Fibroblast of lung (primary cell): ENCODE measurements around the gene IL1B. TPM values are rescaled to one million over a fixed set of nuclear protein-coding genes. Genes with fewer than 3 reads are reported as not detected.

Experiments
- DNase-seq, 2 donors: peaks; one replicate each; pipeline versions ENCODE4 v3.0.0 to v3.0.0-alpha.2; 2010; ENCODE audit warnings: low read depth in 2 of 2
- H2AFZ ChIP-seq: 2 replicates; pipeline ENCODE4 v1.5.1; 2012; ENCODE audit warnings: low read length, control low read depth, inconsistent platforms
- H3K27ac ChIP-seq: 2 replicates; pipeline ENCODE4 v1.5.1; 2011; ENCODE audit warnings: low read length, control low read depth; ENCODE audit not compliant: insufficient read depth
- H3K27me3 ChIP-seq: 2 replicates; pipeline ENCODE4 v1.5.1; 2011; ENCODE audit warnings: mild to moderate bottlenecking, low read length; ENCODE audit not compliant: control insufficient read depth, insufficient read depth
- H3K36me3 ChIP-seq: 2 replicates; pipeline ENCODE4 v1.5.1; 2011; ENCODE audit warnings: low read length; ENCODE audit not compliant: control insufficient read depth, insufficient read depth
- H3K4me1 ChIP-seq: 2 replicates; pipeline ENCODE4 v1.5.1; 2011; ENCODE audit warnings: low read length; ENCODE audit not compliant: control insufficient read depth, insufficient read depth; ENCODE audit errors: extremely low read depth
- H3K4me2 ChIP-seq: 2 replicates; pipeline ENCODE4 v1.5.1; 2011; ENCODE audit warnings: low read length, control low read depth; ENCODE audit not compliant: insufficient read depth; ENCODE audit errors: extremely low read depth
- H3K4me3 ChIP-seq, 4 experiments: fragments of 200-600 bp in 1 of 4; sonication (generic) in 1 of 4; replicated peaks in 1 of 4; 2 replicates each; pipeline ENCODE4 v1.5.1; 2011 to 2016; ENCODE audit warnings: low read length in 4 of 4, low read depth in 3 of 4, mild to moderate bottlenecking in 3 of 4, control low read depth in 2 of 4, inconsistent platforms in 1 of 4, mixed read lengths in 1 of 4; ENCODE audit not compliant: insufficient read depth in 1 of 4; ENCODE audit errors: control extremely low read depth in 1 of 4
- H3K79me2 ChIP-seq: 2 replicates; pipeline ENCODE4 v1.5.1; 2012; ENCODE audit warnings: mild to moderate bottlenecking, low read length, inconsistent platforms; ENCODE audit not compliant: control insufficient read depth, insufficient read depth
- H3K9ac ChIP-seq: 2 replicates; pipeline ENCODE4 v1.5.1; 2011; ENCODE audit warnings: mild to moderate bottlenecking, low read length, control low read depth; ENCODE audit not compliant: insufficient read depth
- H3K9me3 ChIP-seq: 2 replicates; pipeline ENCODE4 v1.5.1; 2012; ENCODE audit warnings: low read depth, low read length; ENCODE audit not compliant: control insufficient read depth, insufficient read depth
- H4K20me1 ChIP-seq: 2 replicates; pipeline ENCODE4 v1.5.1; 2011; ENCODE audit warnings: low read length; ENCODE audit not compliant: control insufficient read depth, insufficient read depth; ENCODE audit errors: extremely low read depth
- EZH2 ChIP-seq: IDR thresholded peaks from 2 replicates; pipeline ENCODE4 v1.5.1; 2012; ENCODE audit warnings: low read length, control low read depth, mild to moderate bottlenecking; ENCODE audit errors: missing control alignments
- polyA plus RNA-seq, 2 donors: library from polyadenylated mRNA; depleted of rRNA in 1 of 2; stranded (reverse) in 1 of 2; unstranded in 1 of 2; fragments of >200 nt; gene quantifications; 2 replicates each; pipeline ENCODE4 v1.2.1, GENCODE V29; 2011 to 2012; ENCODE audit warnings: missing spikeins in 1 of 2
- total RNA-seq: library from RNA; depleted of rRNA; stranded (reverse); fragments of >200 nt; gene quantifications from 2 replicates; pipeline ENCODE4 v1.2.1, GENCODE V29; 2014
- TF ChIP-seq, protein P1 (sequence below), 2 donors: IDR thresholded peaks in 1 of 2; conservative IDR thresholded peaks in 1 of 2; 1 replicate in 1 of 2; 2 replicates in 1 of 2; pipeline ENCODE4 v1.5.1; 2011 to 2012; ENCODE audit warnings: low read length in 2 of 2, control low read depth in 1 of 2, inconsistent platforms in 1 of 2, low read depth in 1 of 2, mild to moderate bottlenecking in 1 of 2

Gene IL1B
- total and polyA plus RNA-seq, 2 donors (not counting 1 experiment from before 2014, with no cell fraction given): 0.23 TPM; not detected in 1

DNA sequence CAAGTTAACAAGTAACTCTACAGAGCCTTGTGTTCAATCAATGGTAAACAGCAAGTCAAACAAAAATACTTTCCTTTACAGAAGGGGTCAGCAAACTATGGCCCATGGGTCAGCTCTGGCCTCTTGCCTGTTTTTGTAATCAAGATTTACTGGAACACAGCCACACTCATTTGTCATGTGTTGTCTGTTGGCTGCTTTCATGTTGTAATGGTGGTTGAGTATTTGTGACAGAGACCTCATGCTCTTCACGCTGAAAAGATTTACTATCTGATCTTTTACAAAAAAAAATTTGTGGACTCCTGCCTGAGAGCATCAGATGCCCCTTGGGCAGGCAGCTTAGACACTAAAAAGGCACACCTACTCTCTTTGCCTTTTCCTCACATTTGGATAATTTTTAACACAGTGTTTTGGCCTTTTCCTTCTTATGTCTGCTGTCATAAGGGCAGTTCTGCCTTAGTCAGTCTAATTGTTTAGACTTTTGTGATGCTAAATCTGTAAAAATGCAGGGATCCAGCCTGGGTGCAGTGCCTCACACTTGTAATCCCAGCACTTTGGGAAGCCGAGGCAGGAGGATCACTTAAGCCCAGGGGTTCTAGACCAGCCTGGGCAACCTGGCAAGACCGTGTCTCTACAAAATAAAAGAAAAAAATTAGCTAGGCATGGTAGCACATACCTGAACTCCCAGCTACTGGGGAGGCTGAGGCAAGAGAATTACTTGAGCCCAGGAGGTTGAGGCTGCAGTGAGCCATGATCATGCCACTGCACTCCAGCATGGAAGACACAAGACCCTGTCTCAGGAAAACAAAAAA is 18.3 kb downstream of the IL1B start:
- Histone ChIP-seq H3K27me3 (no peaks in the 10 kb centered on the region), H3K4me3 (no peak overlapping the region), H3K79me2 (no peaks in the 10 kb centered on the region), H4K20me1 (no peaks in the 10 kb centered on the region), H3K4me1 (no peaks in the 10 kb centered on the region), H3K36me3 (no peaks in the 10 kb centered on the region), H3K4me2 (no peak overlapping the region), H3K27ac (no peak overlapping the region), H3K9me3 (no peaks in the 10 kb centered on the region), H2AFZ (no peak overlapping the region), H3K9ac (no peak overlapping the region)
- peak in 1 of 2 donors; percentile 36 for DNase-seq
- no peak for TF ChIP-seq EZH2
- TF ChIP-seq, protein P1, sequence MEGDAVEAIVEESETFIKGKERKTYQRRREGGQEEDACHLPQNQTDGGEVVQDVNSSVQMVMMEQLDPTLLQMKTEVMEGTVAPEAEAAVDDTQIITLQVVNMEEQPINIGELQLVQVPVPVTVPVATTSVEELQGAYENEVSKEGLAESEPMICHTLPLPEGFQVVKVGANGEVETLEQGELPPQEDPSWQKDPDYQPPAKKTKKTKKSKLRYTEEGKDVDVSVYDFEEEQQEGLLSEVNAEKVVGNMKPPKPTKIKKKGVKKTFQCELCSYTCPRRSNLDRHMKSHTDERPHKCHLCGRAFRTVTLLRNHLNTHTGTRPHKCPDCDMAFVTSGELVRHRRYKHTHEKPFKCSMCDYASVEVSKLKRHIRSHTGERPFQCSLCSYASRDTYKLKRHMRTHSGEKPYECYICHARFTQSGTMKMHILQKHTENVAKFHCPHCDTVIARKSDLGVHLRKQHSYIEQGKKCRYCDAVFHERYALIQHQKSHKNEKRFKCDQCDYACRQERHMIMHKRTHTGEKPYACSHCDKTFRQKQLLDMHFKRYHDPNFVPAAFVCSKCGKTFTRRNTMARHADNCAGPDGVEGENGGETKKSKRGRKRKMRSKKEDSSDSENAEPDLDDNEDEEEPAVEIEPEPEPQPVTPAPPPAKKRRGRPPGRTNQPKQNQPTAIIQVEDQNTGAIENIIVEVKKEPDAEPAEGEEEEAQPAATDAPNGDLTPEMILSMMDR (conservative IDR thresholded peaks at IDR 0.05 in 1 of 2, IDR thresholded peaks at IDR 0.05 in 1 of 2; ENCODE audit: low read depth in 1 of 2, low read length in 2 of 2): no peak

DNA sequence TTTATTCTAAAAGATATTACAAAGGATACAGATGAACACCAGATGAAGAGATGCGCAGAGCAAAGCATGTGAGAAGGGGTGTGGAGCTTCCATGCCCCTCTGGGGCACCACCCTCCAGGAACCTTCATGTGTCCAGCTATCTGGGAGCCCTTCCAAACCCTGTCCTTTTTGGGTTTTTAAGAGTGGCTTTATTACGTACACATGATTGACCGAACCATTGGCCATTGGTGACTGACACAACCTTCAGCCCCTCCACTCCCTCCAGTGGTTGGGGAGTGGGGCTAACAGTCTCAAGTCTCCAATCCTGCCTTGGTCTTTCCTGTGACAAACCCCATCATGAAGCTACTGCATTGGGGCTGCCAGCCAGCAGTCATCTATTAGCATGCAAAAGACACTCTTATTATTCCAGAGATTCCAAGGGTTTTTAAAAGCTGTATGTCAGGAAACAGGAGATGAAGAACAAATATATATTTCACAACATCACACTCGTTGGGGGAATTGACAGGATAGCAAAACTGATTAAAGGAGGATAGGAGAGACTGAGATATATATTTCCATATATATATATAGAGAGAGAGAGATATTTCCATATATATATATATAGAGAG is 19.4 kb downstream of the IL1B start:
- no peak overlapping the region for H3K4me3 ChIP-seq
- no peak overlapping the region for H2AFZ ChIP-seq
- no peak overlapping the region for H3K27ac ChIP-seq
- H3K36me3 ChIP-seq: no peaks in the 10 kb centered on the region
- no peak for TF ChIP-seq EZH2
- TF ChIP-seq, protein P1 (conservative IDR thresholded peaks at IDR 0.05 in 1 of 2, IDR thresholded peaks at IDR 0.05 in 1 of 2; ENCODE audit: low read depth in 1 of 2, low read length in 2 of 2): no peak
- H3K4me1 ChIP-seq: peaks cover 5% of the 10 kb centered on the region
- no peak overlapping the region for H3K9ac ChIP-seq
- H4K20me1 ChIP-seq: no peaks in the 10 kb centered on the region
- no peaks in the 10 kb centered on the region for H3K27me3 ChIP-seq
- H3K79me2 ChIP-seq: no peaks in the 10 kb centered on the region
- no peaks in the 10 kb centered on the region for H3K9me3 ChIP-seq
- no peak overlapping the region for H3K4me2 ChIP-seq
- DNase-seq: no peak

DNA sequence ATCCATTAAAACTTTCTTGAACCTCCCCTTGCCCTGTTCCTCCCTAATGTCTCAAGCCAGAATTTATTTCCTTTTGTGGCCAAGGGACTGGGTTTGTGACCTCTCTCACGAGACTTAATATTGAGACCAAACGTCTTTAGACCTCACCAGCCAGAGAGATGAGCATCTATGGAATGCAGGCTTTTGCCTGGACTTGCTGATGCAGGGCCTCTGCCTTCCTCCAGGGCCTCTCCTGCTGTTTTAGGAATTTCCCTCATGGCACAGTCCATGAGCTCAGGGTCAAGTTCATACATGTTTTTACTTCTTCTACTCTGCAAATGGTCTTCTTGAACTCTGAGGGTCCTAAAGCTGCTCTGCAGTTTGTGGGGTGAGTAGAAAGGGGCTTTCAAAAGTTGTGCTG is 22.3 kb downstream of the IL1B start:
- no peaks in the 10 kb centered on the region for H3K9me3 ChIP-seq
- no peak overlapping the region for H3K27ac ChIP-seq
- no peaks in the 10 kb centered on the region for H3K79me2 ChIP-seq
- DNase-seq: peak in 1 of 2 donors; percentile 28
- no peak overlapping the region for H2AFZ ChIP-seq
- H3K4me2 ChIP-seq: no peak overlapping the region
- no peak for TF ChIP-seq EZH2
- TF ChIP-seq, protein P1 (conservative IDR thresholded peaks at IDR 0.05 in 1 of 2, IDR thresholded peaks at IDR 0.05 in 1 of 2; ENCODE audit: low read depth in 1 of 2, low read length in 2 of 2): no peak
- H4K20me1 ChIP-seq: no peaks in the 10 kb centered on the region
- no peak overlapping the region for H3K4me3 ChIP-seq
- no peaks in the 10 kb centered on the region for H3K27me3 ChIP-seq
- peaks cover 5% of the 10 kb centered on the region for H3K4me1 ChIP-seq
- H3K9ac ChIP-seq: no peak overlapping the region
- H3K36me3 ChIP-seq: no peaks in the 10 kb centered on the region
